H54 (cell line): ENCODE measurements around the gene FRMPD2.
"Not testable (repeated sequence)": the region's sequence is repeated elsewhere in the genome, so short reads cannot be mapped to it uniquely, and the experiment has no call there.

ENCODE experiments used
- DNase-seq: peaks from one replicate; pipeline ENCODE4 v3.0.0; 2011; ENCODE audit warnings: low spot score, mixed read lengths; ENCODE audit not compliant: insufficient read length
- FAIRE-seq: peaks from 3 replicates; lab custom pipeline; 2011; peaks lifted over from hg19 to GRCh38; lab: Jason Lieb, UNC
- POLR2A ChIP-seq: IDR thresholded peaks from 2 replicates; pipeline ENCODE4 v1.6.1; 2011; ENCODE audit warnings: low read depth, mild to moderate bottlenecking, low read length

FRMPD2 gene

GRCh38 chr10:48205918-48206317 is 68.6 kb downstream of the FRMPD2 start:
- TF ChIP-seq POLR2A: no peak
- FAIRE-seq (no peak), DNase-seq (no peak)

DNA sequence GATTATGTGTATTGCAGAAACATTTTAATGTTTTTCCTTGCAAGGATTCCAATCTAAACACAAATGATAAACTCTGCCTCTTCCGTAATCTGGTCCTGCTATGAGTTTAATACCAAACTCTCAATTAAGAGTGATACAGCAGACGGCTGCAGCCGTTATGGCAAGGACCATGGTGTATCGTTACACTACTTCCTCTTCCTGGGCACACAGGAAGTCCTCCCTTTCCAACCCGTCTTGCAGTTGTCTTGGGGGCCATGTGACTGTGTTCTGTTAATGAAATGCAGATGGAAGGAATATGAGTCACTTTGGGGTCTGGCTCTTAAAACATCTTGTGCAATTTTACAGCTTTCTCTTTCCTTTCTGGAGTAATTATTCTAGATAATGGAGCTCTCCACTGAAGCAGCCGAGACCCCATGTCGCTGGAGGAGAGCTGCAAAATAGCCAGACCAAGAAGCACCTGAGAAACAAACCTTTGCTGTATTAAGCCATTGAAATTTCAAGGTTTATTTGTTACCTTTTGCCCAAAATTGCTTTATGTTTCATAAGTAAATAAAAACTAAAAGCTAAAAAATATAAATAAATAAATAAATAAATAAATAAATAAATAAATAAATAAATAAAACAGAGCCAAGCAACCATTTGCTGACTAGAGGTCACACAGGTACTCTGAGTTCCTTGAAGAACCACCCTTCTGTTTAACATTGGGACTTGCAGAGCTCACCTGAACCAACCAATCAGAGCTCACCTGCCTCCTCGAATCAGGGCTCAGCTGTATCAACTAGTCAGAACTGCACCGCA is 74.7 kb downstream of the FRMPD2 start:
- DNase-seq (no peak), FAIRE-seq (no peak)
- no peak for TF ChIP-seq POLR2A

DNA sequence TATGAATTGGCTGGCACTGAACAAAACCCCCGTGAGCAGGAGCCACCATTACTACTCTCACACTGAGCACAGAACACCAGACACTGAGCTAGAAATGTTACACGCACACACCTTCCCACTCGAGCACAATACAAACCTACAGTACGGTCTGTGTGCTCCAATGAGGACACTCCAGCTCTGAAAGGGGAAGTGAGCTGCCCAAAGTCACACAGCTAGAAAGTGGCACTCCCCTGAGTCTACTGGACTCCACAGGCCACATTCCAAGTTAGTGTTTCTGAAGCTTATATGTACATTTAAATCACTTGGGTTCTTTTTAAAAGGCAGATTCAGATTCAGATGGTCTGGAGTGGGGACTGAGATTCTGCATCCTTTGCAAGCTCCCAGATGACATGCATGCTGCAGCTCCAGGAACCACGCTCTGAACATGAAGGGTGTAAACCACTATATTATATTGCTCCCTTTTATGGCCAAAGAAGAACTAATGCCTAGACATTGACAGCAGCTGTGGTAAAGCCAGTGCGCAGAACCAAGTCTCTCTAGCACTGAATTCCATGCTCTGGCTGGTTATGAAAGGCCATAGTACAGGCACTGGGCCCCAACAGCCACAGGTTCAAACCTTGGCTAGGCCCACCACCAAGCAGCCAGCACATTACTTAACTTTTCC is 77.1 kb downstream of the FRMPD2 start:
- DNase-seq (no peak), FAIRE-seq (no peak)
- no peak for TF ChIP-seq POLR2A

GRCh38 chr10:48195803-48196202 is 78.7 kb downstream of the FRMPD2 start:
- no peak for TF ChIP-seq POLR2A
- DNase-seq (no peak), FAIRE-seq (no peak)

DNA sequence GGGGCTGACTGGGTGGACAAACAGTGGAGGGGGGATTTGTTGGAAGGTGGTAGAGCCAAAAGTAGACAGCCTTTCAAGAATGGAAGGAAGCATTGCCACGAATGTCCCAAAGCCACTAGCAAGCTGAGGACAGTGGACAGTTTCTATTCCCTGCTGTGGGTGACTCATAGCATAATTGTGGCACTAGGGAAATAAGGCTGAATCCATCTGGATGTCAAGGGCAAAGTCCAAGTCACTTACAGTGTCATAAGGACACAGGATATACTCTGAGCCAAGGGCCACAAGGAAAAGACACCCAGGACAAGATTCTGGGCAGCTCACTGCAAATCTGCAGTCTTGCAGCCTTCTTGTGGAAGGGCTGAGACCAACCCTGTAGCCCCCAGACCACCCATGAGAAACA is 79.7 kb downstream of the FRMPD2 start:
- no peak for DNase-seq
- TF ChIP-seq POLR2A: no peak
- no peak for FAIRE-seq

GRCh38 chr10:48193556-48193955 is 80.9 kb downstream of the FRMPD2 start:
- no peak for FAIRE-seq
- no peak for TF ChIP-seq POLR2A
- no peak for DNase-seq

- DNase-seq: no peak
- no peak for FAIRE-seq
- no peak for TF ChIP-seq POLR2A
These were observed 81.5 kb downstream of the FRMPD2 start for GRCh38 chr10:48192881-48193450.

- FAIRE-seq (no peak), DNase-seq (no peak)
- no peak for TF ChIP-seq POLR2A
These were observed 86.6 kb downstream of the FRMPD2 start for GRCh38 chr10:48187713-48188485.

GRCh38 chr10:48187126-48187525 is 87.4 kb downstream of the FRMPD2 start:
- no peak for FAIRE-seq
- no peak for TF ChIP-seq POLR2A
- DNase-seq: no peak

GRCh38 chr10:48186264-48186804 is 88.2 kb downstream of the FRMPD2 start:
- not testable (repeated sequence) for DNase-seq, FAIRE-seq

GRCh38 chr10:48184224-48184623 is 90.3 kb downstream of the FRMPD2 start:
- FAIRE-seq (no peak), DNase-seq (no peak)
- no peak for TF ChIP-seq POLR2A

GRCh38 chr10:48172715-48173114 is 101.8 kb downstream of the FRMPD2 start:
- not testable (repeated sequence) for FAIRE-seq, DNase-seq

GRCh38 chr10:48160670-48161069 is 113.8 kb downstream of the FRMPD2 start:
- not testable (repeated sequence) for DNase-seq, FAIRE-seq

DNA sequence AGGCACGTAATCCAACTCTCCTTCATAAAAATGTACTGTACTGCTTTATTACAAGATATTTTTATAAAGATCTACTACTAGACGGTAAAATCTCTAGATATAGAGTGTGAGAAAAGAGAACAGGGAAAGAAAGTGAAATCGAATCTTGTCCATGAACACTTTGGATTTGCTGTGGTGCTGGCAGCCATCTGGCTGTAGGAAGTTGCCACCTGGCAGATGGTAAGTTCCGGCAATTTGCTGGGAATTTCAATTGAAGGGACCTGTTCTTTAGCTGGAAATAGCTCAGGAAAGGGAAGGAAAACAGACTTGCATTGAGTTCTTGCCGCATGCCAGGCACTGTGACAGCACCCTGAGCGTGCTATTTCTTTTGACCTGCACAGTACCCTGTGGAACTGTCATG is 114.3 kb downstream of the FRMPD2 start:
- not testable (repeated sequence) for DNase-seq, FAIRE-seq

DNA sequence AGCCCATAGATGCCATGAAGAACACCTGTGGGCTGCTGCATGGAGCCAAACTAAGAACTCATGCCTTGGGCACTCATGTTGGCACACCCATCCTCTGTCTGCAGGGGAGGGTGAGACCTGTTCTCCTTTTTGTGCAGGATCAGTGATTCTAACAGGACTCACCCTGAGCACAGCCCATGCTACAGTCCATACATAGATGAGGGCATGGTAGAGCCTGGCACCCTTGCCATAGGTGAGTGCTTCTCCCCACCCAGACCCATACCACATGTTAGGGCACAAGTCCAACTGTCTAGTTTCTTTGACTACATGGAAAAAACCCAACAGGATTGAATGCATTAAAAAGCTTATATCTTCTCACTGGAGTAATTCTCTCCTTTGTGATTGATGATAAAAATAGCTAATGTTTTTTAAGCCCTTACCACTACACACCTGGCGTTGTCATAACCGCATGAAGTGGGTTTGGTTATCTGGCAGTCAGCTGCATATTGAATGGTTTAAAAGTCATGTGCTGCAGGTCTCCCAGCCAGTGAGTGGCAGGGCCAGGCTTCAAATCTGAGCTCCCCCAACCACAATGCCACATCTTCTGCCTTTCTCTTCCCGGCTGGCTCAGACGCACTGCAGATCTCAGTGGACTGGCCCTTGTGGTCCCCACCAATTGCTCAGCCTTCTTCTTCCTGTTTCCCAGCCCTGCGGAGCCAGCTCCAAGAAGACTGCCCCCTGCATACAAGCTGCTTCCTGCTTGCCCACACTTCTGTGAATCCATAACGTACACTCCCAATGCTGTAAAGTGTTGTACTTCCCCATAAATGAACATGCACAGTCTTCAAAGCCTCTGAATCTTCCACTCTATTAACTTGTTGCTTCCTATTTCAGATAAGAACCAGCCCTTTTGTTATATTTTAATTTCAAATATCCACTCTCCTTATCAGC is 120.0 kb downstream of the FRMPD2 start:
- not testable (repeated sequence) for FAIRE-seq, DNase-seq

GRCh38 chr10:48147643-48148042 is 126.9 kb downstream of the FRMPD2 start:
- FAIRE-seq, DNase-seq: not testable (repeated sequence)

GRCh38 chr10:48143721-48144642 is 130.5 kb downstream of the FRMPD2 start:
- not testable (repeated sequence) for DNase-seq, FAIRE-seq
